GM19193 (cell line): ENCODE measurements around the gene ASB18.

Experiments used
- POLR2A ChIP-seq: IDR thresholded peaks from 4 replicates; pipeline ENCODE4 v1.6.1; 2011; ENCODE audit not compliant: insufficient read depth, insufficient read length; ENCODE audit errors: extremely low read depth

ASB18 gene

DNA sequence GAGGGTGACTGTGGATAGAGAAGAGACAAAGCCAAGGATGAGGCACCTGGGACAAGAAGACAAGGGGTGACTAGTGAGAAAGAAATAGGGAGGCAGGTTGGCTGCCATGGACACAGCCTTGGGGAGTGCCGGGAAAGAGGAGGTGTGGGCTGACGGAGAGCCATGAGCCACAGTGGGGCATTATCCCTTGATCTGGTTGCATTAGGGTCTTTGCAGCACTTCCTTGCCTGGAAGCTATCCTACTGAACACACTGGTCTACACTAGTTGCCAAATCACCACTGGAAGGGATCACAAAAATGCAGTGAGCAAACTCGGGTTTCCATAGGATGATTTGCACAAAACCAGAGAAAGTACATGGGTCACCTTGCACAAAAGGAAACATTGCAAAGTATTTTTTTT, 27.7 kb upstream of the ASB18 start:
- no peak for TF ChIP-seq POLR2A

DNA sequence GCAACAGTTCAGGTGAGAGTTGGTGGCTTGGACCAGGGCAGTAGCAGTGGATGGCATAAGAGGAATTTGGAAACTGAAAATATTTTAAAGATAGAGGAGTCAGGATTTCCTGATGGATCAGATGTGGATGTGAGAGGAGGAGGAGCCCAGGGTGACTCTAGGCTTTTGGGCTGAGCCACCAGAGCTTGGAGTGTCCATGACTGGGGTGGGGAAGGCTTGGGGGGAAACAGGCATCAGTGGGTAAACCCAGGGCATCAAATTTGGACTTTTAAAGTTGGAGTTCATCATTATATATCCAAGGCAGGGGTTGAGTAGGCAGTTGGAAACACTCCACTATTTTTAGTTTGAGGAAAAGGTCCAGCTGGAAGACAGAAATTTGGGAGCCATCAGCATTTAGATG, 27.3 kb upstream of the ASB18 start:
- TF ChIP-seq POLR2A = no peak

DNA sequence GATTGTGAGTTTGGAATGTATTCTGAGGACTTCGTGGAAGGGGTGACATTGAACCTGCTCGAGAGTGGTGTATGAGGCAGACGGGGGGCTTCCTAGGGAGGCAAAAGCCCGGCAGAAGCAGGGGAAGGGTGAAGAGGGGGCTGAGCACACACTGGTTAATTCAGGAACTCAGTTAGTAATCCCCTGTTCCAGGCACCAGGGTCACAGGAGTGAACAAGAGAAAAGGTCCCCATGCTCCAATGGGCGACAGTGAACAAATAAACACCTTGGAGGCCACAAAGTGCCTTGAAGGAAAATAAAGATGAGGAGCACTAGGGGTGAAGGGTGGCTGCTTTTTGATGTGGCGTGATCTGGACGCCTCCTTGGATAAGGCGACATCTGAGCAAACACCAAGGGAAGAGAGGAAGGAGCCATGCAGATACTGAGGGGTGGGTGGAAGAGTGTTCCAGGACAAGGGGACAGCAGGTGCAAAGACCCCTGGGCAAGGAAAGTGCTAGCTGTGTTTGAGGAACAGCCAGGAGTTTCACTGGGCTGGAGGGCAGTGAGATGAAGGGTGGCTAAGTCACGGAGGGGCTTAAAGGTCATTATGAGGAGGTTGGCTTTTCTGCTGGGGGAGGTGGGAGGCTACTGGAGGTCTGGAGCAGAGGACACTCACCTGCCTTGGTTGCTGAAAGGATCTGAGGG, 26.7 kb upstream of the ASB18 start:
- TF ChIP-seq POLR2A = no peak

DNA sequence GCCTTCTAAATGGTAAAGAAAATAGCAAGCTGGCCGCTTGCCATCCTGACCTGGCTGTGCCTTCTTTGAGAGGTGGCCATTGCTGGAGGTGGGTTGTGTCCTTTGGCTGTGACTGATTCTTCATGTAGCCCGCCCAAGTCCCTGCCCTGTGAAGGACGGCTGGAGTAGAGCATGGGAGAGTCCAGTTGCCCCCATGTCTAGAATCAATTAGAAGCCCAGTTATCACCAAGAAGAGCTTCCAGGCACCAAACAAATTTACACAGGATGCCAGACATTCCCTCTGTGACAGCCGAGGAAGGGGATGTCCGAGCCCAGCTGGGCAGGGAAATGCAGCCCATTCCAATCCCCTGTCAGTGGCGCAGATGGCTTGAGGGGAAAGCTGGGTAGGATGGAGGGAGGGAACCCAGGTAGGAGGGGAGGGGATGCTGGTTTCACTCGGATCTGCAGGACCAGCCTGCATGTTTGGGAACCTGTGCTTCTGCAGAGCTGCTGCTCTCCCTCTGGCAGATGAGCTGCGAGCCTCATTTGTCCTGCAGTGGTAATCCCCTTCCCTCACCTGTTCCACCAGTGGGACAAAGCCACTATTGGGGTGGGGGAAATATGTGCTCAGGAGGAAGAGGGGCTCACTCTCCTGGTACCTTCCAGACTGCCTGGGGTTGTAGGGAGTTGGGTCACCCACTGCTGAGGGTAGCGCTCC, 25.7 kb upstream of the ASB18 start:
- TF ChIP-seq POLR2A = no peak

DNA sequence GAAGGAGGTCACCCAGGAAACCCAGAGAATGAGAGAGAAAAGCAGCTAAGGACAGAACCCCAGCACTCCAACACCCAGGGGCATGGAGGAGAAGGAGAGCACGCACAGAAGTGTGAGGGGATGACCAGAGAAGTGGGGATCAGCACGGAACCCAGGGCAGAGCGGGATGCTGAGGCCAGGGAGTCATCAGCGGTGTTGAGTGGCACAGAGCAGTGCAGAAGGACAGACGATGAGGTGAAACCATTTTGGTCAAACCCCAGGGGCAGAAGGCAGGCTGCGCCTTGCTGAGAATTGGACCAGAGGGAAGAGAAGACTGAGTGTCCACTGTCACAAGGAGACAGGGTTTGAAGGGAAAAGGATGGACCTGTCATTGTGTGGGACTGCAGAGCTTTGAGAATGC, 23.4 kb upstream of the ASB18 start:
- no peak for TF ChIP-seq POLR2A

DNA sequence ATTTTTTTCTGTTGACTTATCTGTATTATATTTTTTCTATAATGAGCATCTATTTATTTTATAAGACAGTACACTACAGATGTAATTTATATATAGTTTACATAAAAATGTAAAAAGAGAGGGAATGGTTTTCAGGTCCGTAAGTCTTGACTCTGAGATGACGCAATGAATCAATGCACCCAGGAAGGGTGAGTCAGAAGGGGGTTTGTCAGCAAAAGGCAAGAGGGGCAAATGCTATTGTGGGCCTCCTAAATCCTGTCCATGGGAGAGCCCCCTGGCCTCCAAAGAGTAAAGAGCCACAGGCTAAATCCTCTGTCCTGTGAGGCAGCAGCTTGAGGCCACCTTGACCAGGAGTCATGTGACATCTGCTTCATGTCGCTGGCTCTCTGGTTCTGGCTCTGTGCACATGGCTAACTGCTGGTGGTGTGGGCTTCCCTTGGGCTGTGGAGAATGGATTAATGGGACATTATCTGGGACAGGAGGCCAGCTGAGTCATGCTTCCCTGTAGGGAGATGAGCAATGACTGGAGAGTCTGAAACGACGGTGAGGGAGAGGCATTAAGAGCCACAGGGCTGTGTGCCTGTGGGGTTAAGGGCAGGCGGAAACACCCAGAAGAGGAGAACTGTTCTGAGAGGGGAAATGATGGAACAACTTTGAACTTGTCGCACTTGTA, 22.8 kb upstream of the ASB18 start:
- TF ChIP-seq POLR2A = no peak

DNA sequence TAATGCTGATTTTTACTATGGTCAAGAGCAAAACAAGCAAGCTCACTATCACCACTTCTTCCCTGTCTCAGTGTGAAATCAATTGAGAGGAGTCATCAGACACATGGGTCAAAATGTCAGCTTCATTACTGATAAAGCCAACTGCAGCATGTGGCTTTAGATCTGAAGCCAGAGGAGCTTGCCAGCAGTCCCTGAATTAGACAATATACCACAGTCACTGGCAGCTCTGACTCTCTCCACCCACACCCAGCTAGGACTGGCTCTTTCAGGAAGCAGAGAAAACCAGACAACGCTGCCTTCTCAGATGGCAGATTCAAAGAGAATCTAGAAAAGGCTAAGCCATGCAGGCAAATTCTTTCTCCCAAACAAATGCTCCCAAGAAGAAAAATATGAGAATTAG, 20.0 kb upstream of the ASB18 start:
- TF ChIP-seq POLR2A = no peak

DNA sequence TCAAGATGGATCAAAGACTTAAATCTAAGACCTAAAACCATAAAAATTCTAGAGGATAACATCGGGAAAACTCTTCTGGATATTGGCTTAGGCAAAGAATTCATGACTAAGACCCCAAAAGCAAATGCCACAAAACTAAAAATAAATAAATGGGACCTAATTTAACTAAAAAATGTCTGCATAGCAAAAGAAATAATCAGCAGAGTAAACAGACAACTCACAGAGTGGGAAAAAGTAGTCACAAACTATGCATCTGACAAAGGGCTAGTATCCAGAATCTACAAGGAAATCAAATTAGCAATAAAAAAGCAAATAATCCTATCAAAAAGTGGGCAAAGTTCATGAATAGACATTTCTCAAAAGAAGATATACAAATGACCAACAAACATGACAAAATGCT, 18.2 kb upstream of the ASB18 start:
- no peak for TF ChIP-seq POLR2A

DNA sequence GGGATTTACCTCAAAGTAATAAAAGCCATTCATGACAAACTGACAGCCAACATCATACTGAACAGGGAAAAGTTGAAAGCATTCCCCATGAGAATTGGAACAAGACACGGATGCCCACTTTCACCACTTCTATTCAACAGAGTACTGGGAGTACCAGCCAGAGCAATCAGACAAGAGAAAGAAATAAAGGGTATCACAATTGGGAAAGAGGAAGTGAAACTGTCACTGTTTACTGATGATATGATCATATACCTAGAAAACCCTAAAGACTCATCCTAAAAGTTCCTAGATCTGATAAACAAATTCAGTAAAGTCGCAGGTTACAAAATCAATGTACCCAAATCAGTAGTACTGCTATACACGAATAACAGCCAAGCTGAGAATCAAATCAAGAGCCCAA, 17.2 kb upstream of the ASB18 start:
- no peak for TF ChIP-seq POLR2A

DNA sequence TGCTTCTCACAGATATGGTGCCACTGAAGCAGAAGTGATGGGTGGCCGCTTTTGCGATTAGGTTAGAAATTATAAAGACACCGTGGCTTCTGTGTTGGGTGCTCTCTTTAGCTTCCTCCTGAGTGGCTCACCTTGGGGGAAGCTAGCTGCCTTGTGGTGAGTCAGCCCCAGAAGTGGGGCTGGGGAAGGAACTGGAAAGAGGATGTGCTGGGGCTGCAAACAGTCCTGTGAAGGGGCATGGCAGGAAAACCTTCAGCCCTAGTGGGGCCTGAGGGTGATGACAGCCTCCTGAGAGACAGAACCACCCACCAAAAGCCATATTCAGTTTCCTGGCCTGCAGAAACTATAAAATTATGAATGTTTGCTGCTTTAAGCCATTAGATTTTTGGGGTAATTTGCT, 8.9 kb upstream of the ASB18 start:
- TF ChIP-seq POLR2A = no peak

DNA sequence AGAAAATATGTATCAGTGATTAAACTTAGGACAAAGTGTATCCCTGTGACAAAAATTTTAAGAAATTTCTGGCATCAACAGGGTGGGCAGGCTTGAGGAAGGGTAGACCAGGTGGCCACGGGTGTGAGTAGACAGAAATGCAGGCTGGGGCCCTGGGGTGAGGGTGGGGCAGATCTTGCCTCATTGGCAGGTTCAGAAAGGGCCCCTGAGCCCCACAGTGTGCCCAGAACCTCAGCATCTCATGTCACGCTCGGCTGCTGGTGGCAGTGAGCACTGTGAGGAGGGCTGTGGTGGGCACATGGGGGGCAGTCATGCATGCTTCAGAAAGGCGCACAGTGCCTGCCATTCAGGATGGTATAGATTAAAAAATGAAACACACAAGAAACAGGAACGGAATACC, 7.6 kb upstream of the ASB18 start:
- TF ChIP-seq POLR2A = no peak

DNA sequence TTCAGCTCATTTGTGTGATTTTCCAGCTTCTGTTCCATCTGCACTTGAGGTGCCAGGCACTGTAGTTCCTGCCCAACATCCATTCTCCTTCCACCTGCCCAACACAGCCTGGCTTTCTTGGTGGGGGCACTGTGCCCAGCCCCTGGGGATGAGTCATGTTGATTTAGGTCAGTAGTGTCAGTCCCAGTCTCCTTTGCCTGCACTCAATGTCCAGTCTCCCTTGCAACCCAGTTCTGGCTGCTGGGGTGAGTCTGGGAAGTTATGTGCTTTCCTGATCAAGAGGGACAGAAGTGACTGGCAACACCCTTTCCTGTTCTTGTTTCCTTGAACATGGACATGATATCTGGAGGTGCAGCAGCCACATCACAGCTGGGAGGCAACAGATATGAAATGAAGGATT, 1.5 kb upstream of the ASB18 start:
- no peak for TF ChIP-seq POLR2A

DNA sequence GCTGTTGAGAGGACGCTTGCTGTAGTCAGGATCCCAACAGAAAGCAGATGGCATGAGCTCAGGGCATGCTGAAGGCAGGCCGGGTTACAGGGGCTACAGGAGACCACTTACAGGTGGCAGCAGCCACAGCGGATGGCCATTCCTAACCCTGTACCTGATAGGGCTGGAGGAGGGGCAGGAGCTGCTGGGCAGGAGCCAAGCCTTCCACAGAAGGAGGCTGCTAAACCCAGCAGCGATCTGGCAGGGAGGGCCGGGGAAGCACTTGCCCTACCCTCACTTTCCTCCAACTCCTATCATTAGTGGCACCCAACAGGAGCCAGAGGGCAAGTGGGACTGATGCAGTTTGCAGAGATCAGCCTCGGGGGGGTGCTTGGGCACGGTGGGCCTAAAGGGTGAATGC, 2.0 kb downstream of the ASB18 start:
- no peak for TF ChIP-seq POLR2A

DNA sequence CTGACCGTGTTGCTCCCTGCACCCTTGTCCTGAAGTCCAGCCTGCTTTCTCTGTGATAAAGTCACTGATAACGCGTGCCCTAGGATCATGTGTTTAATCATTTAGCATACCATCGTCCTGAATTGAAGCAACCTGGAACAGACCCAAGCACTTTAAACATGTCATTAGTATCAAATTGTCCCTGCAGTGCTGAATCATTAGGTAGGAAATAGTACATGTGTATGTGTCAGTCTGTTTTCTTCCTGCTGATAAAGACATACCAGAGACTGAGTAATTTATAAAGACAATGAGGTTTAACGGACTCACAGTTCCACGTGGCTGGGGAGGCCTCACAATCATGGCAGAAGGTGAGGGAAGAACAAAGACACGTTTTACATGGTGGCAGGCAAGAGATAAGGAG, 2.8 kb downstream of the ASB18 start:
- TF ChIP-seq POLR2A = no peak

DNA sequence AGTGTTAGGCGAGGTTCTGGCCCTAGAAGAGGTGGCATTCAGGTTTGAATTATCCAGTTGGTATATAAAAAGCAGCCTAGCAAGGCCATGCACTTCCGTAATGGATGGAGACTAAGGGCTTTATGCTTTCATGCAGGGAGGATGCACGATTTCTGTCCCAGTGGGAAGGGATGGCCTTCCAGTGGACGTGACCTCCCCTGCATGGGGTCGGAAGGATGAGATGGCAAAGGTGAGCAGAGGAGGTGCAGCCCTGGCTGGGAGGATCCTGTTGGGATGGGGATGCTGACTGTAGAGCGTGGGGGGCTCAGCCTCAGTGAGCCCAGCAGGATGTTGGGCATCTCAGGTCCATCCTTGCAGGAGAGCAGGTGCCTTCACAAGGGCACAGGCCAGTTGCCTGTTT, 4.8 kb downstream of the ASB18 start:
- TF ChIP-seq POLR2A = no peak

DNA sequence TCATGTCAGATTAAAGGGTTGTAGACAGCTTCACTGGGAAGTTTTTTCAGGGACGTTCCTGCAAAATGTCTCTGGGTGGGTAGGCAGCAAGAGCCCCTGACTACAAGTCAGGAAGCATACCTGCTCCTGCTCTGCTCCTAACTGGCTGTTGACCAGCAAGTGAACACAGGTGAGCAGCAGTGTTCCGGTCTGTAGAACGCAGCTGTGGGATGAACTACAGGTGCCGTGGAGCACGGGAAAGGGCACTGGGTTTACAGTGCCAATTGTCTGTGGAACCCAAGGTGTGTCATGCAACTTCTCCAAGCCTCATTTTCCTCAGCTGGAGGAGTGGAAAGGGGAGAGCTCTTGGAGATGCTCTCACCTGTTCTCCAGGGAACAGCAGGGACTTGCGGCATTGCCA, 6.6 kb downstream of the ASB18 start:
- TF ChIP-seq POLR2A = no peak
